ENCODE measurements around the gene ALG12.

Gene ALG12

GRCh38 chr22:49961005-49961600, 42.9 kb upstream of the ALG12 start:
- H3K4me1 Mint-ChIP-seq (ENCODE audit: low read depth): peaks cover 12% of the 10 kb centered on the region
- no peaks in the 10 kb centered on the region for H3K9me3 Mint-ChIP-seq
- H3K27ac Mint-ChIP-seq: peak overlapping the region; percentile 85
- peak; percentile 41 for DNase-seq (ENCODE audit: low spot score)
- peaks cover 25% of the 10 kb centered on the region for H3K36me3 Mint-ChIP-seq (ENCODE audit: low read depth)
- no peaks in the 10 kb centered on the region for H3K27me3 Mint-ChIP-seq (ENCODE audit: low read depth)
- H3K4me3 Mint-ChIP-seq: peak overlapping the region; percentile 85

DNA sequence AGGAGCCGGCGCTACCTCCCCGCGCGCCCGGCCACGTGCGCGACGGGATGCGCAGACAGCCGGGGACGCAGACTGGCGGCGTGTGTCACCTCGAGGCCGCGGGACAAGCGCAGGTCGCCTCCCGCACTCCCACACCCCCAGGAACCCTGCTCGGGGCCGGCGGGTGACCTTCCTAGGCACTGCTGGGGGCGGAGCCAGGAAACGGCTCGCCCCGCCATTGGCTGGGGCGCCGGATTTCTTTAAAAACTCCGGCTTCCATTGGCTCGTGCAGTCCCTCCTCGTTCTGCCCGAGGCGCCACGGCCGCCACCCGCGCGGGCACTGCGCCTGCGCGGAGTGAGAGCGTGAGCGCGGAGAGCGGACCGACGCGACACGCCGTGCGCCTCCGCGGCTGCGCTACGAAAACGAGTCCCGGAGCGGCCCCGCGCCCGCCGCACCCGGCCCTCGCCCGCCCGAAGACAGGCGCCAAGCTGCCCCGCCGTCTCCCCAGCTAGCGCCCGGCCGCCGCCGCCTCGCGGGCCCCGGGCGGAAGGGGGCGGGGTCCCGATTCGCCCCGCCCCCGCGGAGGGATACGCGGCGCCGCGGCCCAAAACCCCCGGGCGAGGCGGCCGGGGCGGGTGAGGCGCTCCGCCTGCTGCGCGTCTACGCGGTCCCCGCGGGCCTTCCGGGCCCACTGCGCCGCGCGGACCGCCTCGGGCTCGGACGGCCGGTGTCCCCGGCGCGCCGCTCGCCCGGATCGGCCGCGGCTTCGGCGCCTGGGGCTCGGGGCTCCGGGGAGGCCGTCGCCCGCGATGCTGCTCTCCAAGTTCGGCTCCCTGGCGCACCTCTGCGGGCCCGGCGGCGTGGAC, 42.1 kb upstream of the ALG12 start, which contains the start of gene PIM3:
TSS of gene PIM3 (plus strand) at position 614 of the 846 bp plus-strand sequence. CDS start at position 790, 176 bp downstream.
- Mint-ChIP-seq H3K4me3 (peak within 1 kb of the TSS; percentile 85), H3K9me3 (no peaks in the 10 kb centered on the region), H3K36me3 (ENCODE audit: low read depth) (peaks cover 25% of the 10 kb centered on the region), H3K27me3 (ENCODE audit: low read depth) (no peaks in the 10 kb centered on the region), H3K27ac (peak within 1 kb of the TSS; percentile 91), H3K4me1 (ENCODE audit: low read depth) (peaks cover 12% of the 10 kb centered on the region)
- DNase-seq (ENCODE audit: low spot score): peak; percentile 96

DNA sequence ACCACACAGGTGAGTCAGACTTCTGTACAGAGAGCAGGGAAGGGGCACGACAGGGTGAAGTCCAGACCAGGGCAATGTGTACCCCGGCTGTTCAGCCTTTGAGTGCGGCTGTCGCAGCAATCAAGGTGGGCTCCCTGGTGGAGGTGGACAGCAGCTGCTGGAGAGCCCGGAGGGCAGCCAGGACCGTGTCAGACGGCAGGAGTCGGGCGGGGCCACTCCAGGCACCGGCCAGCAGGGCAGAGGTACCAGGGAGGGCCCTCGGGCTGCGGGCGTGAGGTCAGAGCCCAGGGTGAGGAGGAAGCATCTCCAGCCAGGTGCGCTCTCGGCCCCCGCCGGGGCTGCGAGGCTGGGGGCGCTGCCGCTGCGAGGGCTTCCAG, 41.5 kb upstream of the ALG12 start:
- H3K27me3 Mint-ChIP-seq (ENCODE audit: low read depth): no peaks in the 10 kb centered on the region
- H3K9me3 Mint-ChIP-seq: no peaks in the 10 kb centered on the region
- peak overlapping the region; percentile 91 for H3K27ac Mint-ChIP-seq
- H3K36me3 Mint-ChIP-seq (ENCODE audit: low read depth): peaks cover 25% of the 10 kb centered on the region
- peak overlapping the region; percentile 85 for H3K4me3 Mint-ChIP-seq
- peak; percentile 54 for DNase-seq (ENCODE audit: low spot score)
- H3K4me1 Mint-ChIP-seq (ENCODE audit: low read depth): peaks cover 12% of the 10 kb centered on the region

GRCh38 chr22:49958931-49959781, 40.9 kb upstream of the ALG12 start:
- no peak for DNase-seq (ENCODE audit: low spot score)
- Mint-ChIP-seq H3K27me3 (ENCODE audit: low read depth) (no peaks in the 10 kb centered on the region), H3K27ac (peak overlapping the region; percentile 91), H3K4me3 (peak overlapping the region; percentile 85), H3K36me3 (ENCODE audit: low read depth) (peaks cover 21% of the 10 kb centered on the region), H3K9me3 (no peaks in the 10 kb centered on the region), H3K4me1 (ENCODE audit: low read depth) (peaks cover 12% of the 10 kb centered on the region)

DNA sequence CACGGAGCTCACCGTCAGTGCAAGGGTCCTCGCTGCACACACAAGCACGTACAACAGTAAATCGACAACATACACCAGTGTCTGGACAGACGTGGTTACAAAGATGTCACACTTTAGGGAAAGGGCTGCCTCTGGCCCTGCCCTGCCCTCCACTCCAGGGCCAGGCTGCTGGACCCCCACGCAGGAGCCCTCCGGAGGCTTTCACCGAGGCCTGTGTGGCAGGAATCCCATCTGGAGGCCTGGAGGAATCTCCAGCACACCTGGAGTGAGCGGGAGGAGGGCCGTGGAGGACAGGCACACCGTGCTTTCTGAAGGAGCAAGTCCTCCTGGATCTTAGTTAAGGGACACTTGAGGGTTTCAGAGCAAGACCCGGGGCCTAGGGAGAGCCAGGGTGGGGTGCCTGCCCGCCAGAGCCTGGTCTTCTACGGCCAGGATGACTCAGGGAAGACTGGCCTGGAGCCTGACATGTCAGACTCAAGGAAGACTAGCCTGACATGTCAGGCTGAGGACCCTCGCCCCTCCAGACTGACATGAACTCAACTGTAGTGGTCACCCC, 40.2 kb upstream of the ALG12 start:
- no peak for DNase-seq (ENCODE audit: low spot score)
- Mint-ChIP-seq H3K27me3 (ENCODE audit: low read depth) (no peaks in the 10 kb centered on the region), H3K4me1 (ENCODE audit: low read depth) (peaks cover 6% of the 10 kb centered on the region), H3K36me3 (ENCODE audit: low read depth) (peaks cover 14% of the 10 kb centered on the region), H3K9me3 (no peaks in the 10 kb centered on the region), H3K4me3 (peak overlapping the region; percentile 85), H3K27ac (peak overlapping the region; percentile 65)

GRCh38 chr22:49957826-49958365, 39.7 kb upstream of the ALG12 start:
- H3K4me3 Mint-ChIP-seq: no peak overlapping the region
- H3K4me1 Mint-ChIP-seq (ENCODE audit: low read depth): peaks cover 6% of the 10 kb centered on the region
- peak overlapping the region; percentile 21 for H3K27ac Mint-ChIP-seq
- H3K36me3 Mint-ChIP-seq (ENCODE audit: low read depth): peaks cover 9% of the 10 kb centered on the region
- H3K9me3 Mint-ChIP-seq: no peaks in the 10 kb centered on the region
- H3K27me3 Mint-ChIP-seq (ENCODE audit: low read depth): no peaks in the 10 kb centered on the region
- no peak for DNase-seq (ENCODE audit: low spot score)

GRCh38 chr22:49956914-49957825, 38.9 kb upstream of the ALG12 start:
- Mint-ChIP-seq H3K4me3 (no peak overlapping the region), H3K27ac (no peak overlapping the region), H3K9me3 (no peaks in the 10 kb centered on the region), H3K27me3 (ENCODE audit: low read depth) (no peaks in the 10 kb centered on the region), H3K36me3 (ENCODE audit: low read depth) (peaks cover 6% of the 10 kb centered on the region), H3K4me1 (ENCODE audit: low read depth) (peaks cover 6% of the 10 kb centered on the region)
- DNase-seq (ENCODE audit: low spot score): no peak

- peaks cover under 1% of the 10 kb centered on the region for H3K36me3 Mint-ChIP-seq (ENCODE audit: low read depth)
- H3K27ac Mint-ChIP-seq: no peak overlapping the region
- peaks cover 6% of the 10 kb centered on the region for H3K4me1 Mint-ChIP-seq (ENCODE audit: low read depth)
- H3K4me3 Mint-ChIP-seq: no peak overlapping the region
- H3K9me3 Mint-ChIP-seq: no peaks in the 10 kb centered on the region
- no peak for DNase-seq (ENCODE audit: low spot score)
- no peaks in the 10 kb centered on the region for H3K27me3 Mint-ChIP-seq (ENCODE audit: low read depth)
These were observed 38.2 kb upstream of the ALG12 start for GRCh38 chr22:49956418-49956770.

DNA sequence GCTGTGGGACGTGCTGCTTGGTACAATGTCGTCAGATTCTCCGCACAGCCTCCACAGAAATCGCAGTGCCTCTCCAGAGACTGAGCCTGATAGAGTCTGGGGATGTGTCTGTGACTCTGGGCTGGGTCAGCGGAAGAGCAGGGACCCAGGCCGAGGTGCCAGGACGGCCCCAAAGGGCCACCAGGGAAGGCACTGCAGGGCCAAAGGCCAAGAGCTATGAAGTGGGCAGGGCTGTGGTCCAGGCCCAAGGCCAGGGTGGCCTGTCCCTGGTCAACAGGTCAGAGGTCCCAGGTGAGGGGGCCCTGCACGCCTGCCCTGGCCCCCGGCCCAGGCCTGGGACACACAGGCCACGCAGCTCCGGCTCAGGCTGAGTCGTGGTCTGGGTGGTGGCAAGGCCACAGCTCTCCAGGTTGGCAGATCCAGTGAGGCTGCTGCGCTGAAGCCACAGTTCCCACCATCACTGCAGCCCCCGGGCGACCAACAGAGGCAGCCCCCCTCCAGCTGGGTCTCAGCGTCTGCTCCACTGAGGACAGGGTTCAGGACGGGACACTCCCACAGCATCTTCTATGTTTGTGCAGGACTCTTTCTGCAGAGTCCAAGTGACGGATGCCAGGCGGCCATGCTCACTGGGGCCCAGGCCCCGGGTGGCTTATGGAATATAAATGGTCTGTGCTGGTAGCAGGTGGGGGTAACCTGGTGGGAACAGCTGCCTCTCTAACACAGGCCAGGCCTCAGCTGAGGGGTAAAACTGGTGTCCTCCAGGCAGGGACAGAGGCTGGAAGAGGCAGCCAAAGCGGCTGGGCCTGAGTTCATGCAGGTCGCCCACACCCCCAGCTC, 37.6 kb upstream of the ALG12 start:
- no peak overlapping the region for H3K27ac Mint-ChIP-seq
- no peak overlapping the region for H3K4me3 Mint-ChIP-seq
- peaks cover 6% of the 10 kb centered on the region for H3K4me1 Mint-ChIP-seq (ENCODE audit: low read depth)
- DNase-seq (ENCODE audit: low spot score): no peak
- no peaks in the 10 kb centered on the region for H3K27me3 Mint-ChIP-seq (ENCODE audit: low read depth)
- H3K9me3 Mint-ChIP-seq: no peaks in the 10 kb centered on the region
- no peaks in the 10 kb centered on the region for H3K36me3 Mint-ChIP-seq (ENCODE audit: low read depth)

GRCh38 chr22:49954991-49955580, 36.8 kb upstream of the ALG12 start:
- Mint-ChIP-seq H3K9me3 (no peaks in the 10 kb centered on the region), H3K27ac (no peak overlapping the region), H3K4me3 (no peak overlapping the region), H3K27me3 (ENCODE audit: low read depth) (no peaks in the 10 kb centered on the region), H3K36me3 (ENCODE audit: low read depth) (no peaks in the 10 kb centered on the region), H3K4me1 (ENCODE audit: low read depth) (peaks cover 6% of the 10 kb centered on the region)
- DNase-seq (ENCODE audit: low spot score): no peak

GRCh38 chr22:49954354-49954753, 36.1 kb upstream of the ALG12 start:
- Mint-ChIP-seq H3K36me3 (ENCODE audit: low read depth) (no peaks in the 10 kb centered on the region), H3K4me1 (ENCODE audit: low read depth) (peaks cover 4% of the 10 kb centered on the region)

More at GRCh38 chr22:49954354-49954753, 36.1 kb upstream of the ALG12 start:
- Mint-ChIP-seq H3K9me3 (no peaks in the 10 kb centered on the region), H3K27me3 (ENCODE audit: low read depth) (no peaks in the 10 kb centered on the region), H3K27ac (no peak overlapping the region), H3K4me3 (no peak overlapping the region)
- no peak for DNase-seq (ENCODE audit: low spot score)
